GM13976 (cell line): ENCODE results near the gene ABCA8.

Experiments used
- DNase-seq: peaks from one replicate; pipeline ENCODE4 v3.0.0; 2012; ENCODE audit warnings: low spot score
- CTCF ChIP-seq: IDR thresholded peaks from 2 replicates; pipeline ENCODE4 v1.5.1; 2012; ENCODE audit warnings: borderline replicate concordance, mild to moderate bottlenecking; ENCODE audit not compliant: insufficient read depth; ENCODE audit errors: extremely low read depth, missing control alignments, control extremely low read depth
- in situ Hi-C: fragments of 300-500 bp; cut with MboI; formaldehyde crosslinking; loops from one replicate; pipeline ENCODE4 v1.12.0; 2022; ENCODE audit warnings: low sequenced_read_pairs, mixed read lengths, inconsistent platforms; ENCODE audit not compliant: unreplicated experiment

The ABCA8 gene

GRCh38 chr17:68867759-68868516 is 87.3 kb downstream of the ABCA8 start:
- in situ Hi-C loops, result no loop called here
- TF ChIP-seq CTCF, result no peak
- no peak for DNase-seq

- TF ChIP-seq CTCF, result no peak
- DNase-seq, result no peak
- in situ Hi-C loops, result no loop called here
Observed at GRCh38 chr17:68865584-68865983, 89.6 kb downstream of the ABCA8 start.

GRCh38 chr17:68863091-68863652 is 92.0 kb downstream of the ABCA8 start:
- in situ Hi-C loops, result no loop called here
- no peak for TF ChIP-seq CTCF
- no peak for DNase-seq

GRCh38 chr17:68861602-68862001 is 93.6 kb downstream of the ABCA8 start:
- in situ Hi-C loops, result no loop called here

GRCh38 chr17:68860941-68861340 is 94.3 kb downstream of the ABCA8 start:
- no peak for TF ChIP-seq CTCF
- in situ Hi-C loops, result no loop called here
- no peak for DNase-seq

More at GRCh38 chr17:68861602-68862001, 93.6 kb downstream of the ABCA8 start:
- DNase-seq, result no peak
- TF ChIP-seq CTCF, result no peak

- in situ Hi-C loops, result no loop called here
- no peak for DNase-seq
- TF ChIP-seq CTCF, result no peak
Observed at GRCh38 chr17:68854452-68854851, 100.7 kb downstream of the ABCA8 start.
